Transverse colon (tissue), 4 donors: Measurements from ENCODE around the gene MAP2K5. TPM values are rescaled to one million over a fixed set of nuclear protein-coding genes. Genes with fewer than 3 reads are reported as not detected.

Source experiments
- DNase-seq: peaks from one replicate; pipeline ENCODE4 v3.0.0-alpha.2; 2019
- H3K27ac ChIP-seq, 4 donors: fragments of 200-600 bp; sonication (generic); 2 replicates each; pipeline ENCODE4 v1.5.1; 2016 to 2018; ENCODE audit warnings: inconsistent platforms in 4 of 4
- H3K27me3 ChIP-seq: fragments of 200-600 bp; sonication (generic); 2 replicates; pipeline ENCODE4 v1.5.1; 2017; ENCODE audit warnings: inconsistent platforms
- H3K36me3 ChIP-seq, 4 donors: fragments of 200-600 bp; sonication (generic); 2 replicates each; pipeline ENCODE4 v1.5.1; 2017 to 2019; ENCODE audit warnings: inconsistent platforms in 4 of 4
- H3K4me1 ChIP-seq, 4 donors: fragments of 200-600 bp; sonication (generic); 2 replicates each; pipeline ENCODE4 v1.5.1; 2017 to 2020; ENCODE audit warnings: inconsistent platforms in 4 of 4
- H3K4me3 ChIP-seq, 4 donors: fragments of 200-600 bp; sonication (generic); 1 replicate in 1 of 4; 2 replicates in 3 of 4; pipeline versions ENCODE4 v1.5.1 to v1.6.1; 2017 to 2019; ENCODE audit warnings: inconsistent platforms in 4 of 4
- H3K9me3 ChIP-seq, 2 donors: fragments of 200-600 bp; sonication (generic); 2 replicates each; pipeline ENCODE4 v1.5.1; 2017 to 2019; ENCODE audit warnings: inconsistent platforms in 2 of 2
- CTCF ChIP-seq, 5 experiments: fragments of 200-600 bp in 3 of 5; fragments of 450-650 bp in 2 of 5; sonication (generic) in 3 of 5; IDR thresholded peaks; 1 replicate in 2 of 5; 2 replicates in 3 of 5; pipeline ENCODE4 v1.5.1; 2016 to 2017; ENCODE audit warnings: antibody characterized with exemption in 5 of 5, inconsistent platforms in 3 of 5, mild to moderate bottlenecking in 2 of 5, moderate library complexity in 1 of 5
- EP300 ChIP-seq: sonication (generic); formaldehyde crosslinking; IDR thresholded peaks from one replicate; pipeline ENCODE4 v1.6.1; 2017; ENCODE audit warnings: antibody characterized with exemption, low read depth
- POLR2A ChIP-seq: fragments of 450-650 bp; IDR thresholded peaks from one replicate; pipeline ENCODE4 v1.6.1; 2016; ENCODE audit warnings: antibody characterized with exemption, mild to moderate bottlenecking, moderate library complexity
- POLR2AphosphoS5 ChIP-seq, 3 donors: sonication (generic); formaldehyde crosslinking; IDR thresholded peaks; one replicate each; pipeline ENCODE4 v1.6.1; 2016; ENCODE audit warnings: antibody characterized with exemption in 3 of 3
- WGBS, 2 donors: methylation state at CpG; one replicate each; pipeline ENCODE4 v1.1.5; 2018; ENCODE audit warnings: low coverage in 1 of 2; 5-methylcytosine and 5-hydroxymethylcytosine counted together
- in situ Hi-C, 4 donors: fragments of 200-750 bp; cut with MboI; loops; one replicate each; pipeline versions ENCODE4 v1.15.0 to v1.15.1; 2017; ENCODE audit warnings: low sequenced_read_pairs in 3 of 4, low pct_ligation_motif_present in 1 of 4, low pct_unique_long_range_greater_than_20kb in 1 of 4
- intact Hi-C: fragments of 100-400 bp; cut with DNase I; formaldehyde crosslinking; loops from one replicate; pipeline ENCODE4 v1.15.1; 2023; ENCODE audit warnings: low total_unique reads
- total RNA-seq, 4 donors: library from RNA; depleted of rRNA; stranded (reverse); fragments of >200 nt; gene quantifications; one replicate each; pipeline ENCODE4 v1.1.0, GENCODE V29; 2016

MAP2K5 gene
- total RNA-seq, 4 donors from 2014 or later: 19.8 to 320 (median 21.1) TPM

GRCh38 chr15:67832897-67833709, 290.6 kb downstream of the MAP2K5 start:
- Histone ChIP-seq H3K9me3 (no peaks in the 10 kb centered on the region), H3K4me1 (peaks cover 40 to 63% (median 52%) of the 10 kb centered on the region in 4 donors), H3K27me3 (peaks cover 82% of the 10 kb centered on the region), H3K4me3 (peak overlapping the region in 2 of 4 donors; percentile 30 to 41), H3K36me3 (no peaks in the 10 kb centered on the region), H3K27ac (no peak overlapping the region)
- in situ Hi-C loops: loop anchor here (10.0 to 25.0 kb wide), 5 partner anchors 318 to 896 kb away; no protein-coding TSS in a partner anchor
- WGBS, 2 donors: 4 to 6% methylated on average over 11 to 32 of the region's 32 CpGs
- intact Hi-C loops: loop anchor here (10.0 kb wide), 1 partner anchor 368 kb away; no protein-coding TSS in a partner anchor
- no peak for DNase-seq
- TF ChIP-seq POLR2AphosphoS5 (IDR thresholded peaks at IDR 0.05): no peak
- no peak for TF ChIP-seq EP300
- no peak for TF ChIP-seq POLR2A
- no peak for TF ChIP-seq CTCF (IDR thresholded peaks at IDR 0.05)

DNA sequence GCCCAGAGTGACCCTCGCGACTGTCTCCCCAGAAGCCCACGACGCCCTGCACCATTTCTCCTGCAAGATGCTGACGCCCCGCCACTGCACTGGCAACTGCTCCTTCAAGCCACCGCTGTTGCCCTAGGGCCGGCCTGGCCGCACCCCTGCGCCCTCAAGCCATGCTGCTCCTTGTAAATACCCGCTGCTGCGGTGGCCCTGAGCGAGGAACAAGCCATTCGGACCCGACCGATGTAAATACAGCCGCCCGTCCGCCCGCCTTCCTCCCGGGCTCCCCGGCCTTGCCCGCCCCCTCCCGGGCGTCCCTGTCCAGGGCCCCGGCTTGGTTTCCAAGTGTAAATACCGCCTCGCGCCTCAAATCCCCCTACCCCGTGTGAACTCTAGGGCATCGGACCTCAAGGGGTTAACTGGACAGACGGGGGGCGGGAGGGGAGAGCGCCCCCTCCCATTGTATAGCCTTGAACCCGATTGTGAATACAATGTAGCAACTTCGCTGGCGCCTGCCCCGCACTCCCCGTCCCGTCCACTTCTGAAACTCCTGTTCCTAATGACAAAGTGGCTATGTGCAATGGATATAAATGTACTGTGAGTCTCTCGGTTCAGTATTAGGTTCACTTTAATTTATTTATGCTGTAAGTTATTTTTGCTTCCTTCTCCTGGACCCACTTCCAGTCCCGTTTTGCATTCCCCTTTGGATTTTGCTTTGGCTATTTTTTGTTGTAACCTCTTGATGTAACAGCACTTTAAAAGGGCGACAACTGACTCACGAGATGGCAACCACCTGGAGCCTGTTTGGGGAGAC, 291.4 kb downstream of the MAP2K5 start:
- no peaks in the 10 kb centered on the region for H3K9me3 ChIP-seq
- peak overlapping the region in 3 of 4 donors; percentile 16 to 41 (median 30) for H3K4me3 ChIP-seq
- intact Hi-C loops (loop anchor here (10.0 kb wide), 1 partner anchor 369 kb away; no protein-coding TSS in a partner anchor), in situ Hi-C loops (loop anchor here (10.0 to 25.0 kb wide), 5 partner anchors 319 to 897 kb away; no protein-coding TSS in a partner anchor)
- H3K4me1 ChIP-seq: peaks cover 32 to 61% (median 50%) of the 10 kb centered on the region in 4 donors
- no peaks in the 10 kb centered on the region for H3K36me3 ChIP-seq
- no peak overlapping the region for H3K27ac ChIP-seq
- DNase-seq: peak; percentile 52
- H3K27me3 ChIP-seq: peaks cover 74% of the 10 kb centered on the region
- TF ChIP-seq POLR2A (no peak), CTCF (IDR thresholded peaks at IDR 0.05) (peak; percentile 43 to 58 (median 49))
- 3 to 5% methylated on average over 8 to 40 of the region's 44 CpGs for WGBS, 2 donors

DNA sequence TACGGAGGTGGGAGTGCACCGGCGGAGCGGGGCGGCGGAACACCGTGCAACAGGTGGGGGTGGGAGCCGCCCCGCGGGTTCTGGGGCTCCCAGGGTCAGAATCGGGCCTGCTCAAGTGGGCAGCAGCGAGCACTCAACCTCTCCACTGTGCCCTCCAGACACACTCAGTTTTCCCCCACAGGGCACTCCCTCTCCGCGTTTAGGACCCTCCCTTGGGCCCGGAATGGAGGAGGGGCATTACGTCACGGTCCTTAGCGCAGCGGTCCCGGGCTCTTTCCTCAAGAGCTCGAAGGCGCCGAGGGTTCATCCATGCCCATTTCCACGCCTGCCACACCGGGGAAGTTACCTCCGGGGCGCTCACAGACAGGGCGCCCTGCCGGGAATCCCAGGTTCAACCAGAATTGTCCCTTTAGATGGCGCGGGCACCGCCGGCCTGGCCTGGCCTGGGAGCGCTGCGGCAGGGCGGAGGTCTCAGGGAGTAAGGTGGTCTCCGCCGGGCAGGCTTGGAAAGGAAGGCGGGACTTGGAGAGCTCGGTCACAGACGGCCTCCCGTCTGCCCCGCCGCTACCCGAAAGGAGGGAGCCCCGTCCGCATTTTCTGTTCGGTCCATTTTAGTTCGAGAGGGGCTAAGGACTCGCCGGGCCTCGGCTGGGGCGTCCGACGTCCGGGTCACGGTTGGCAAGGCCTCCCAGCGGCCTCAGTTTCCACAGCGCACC, 292.2 kb downstream of the MAP2K5 start:
- TF ChIP-seq EP300 (no peak), POLR2AphosphoS5 (IDR thresholded peaks at IDR 0.05) (no peak), CTCF (IDR thresholded peaks at IDR 0.05) (no peak), POLR2A (no peak)
- H3K27me3 ChIP-seq: peaks cover 65% of the 10 kb centered on the region
- intact Hi-C loops: loop anchor here (10.0 kb wide), 1 partner anchor 370 kb away; no protein-coding TSS in a partner anchor
- peak overlapping the region; percentile 4 to 41 (median 23) for H3K4me3 ChIP-seq
- in situ Hi-C loops: loop anchor here (10.0 to 25.0 kb wide), 5 partner anchors 320 to 897 kb away; no protein-coding TSS in a partner anchor
- peak; percentile 28 for DNase-seq
- H3K36me3 ChIP-seq: no peaks in the 10 kb centered on the region
- H3K9me3 ChIP-seq: no peaks in the 10 kb centered on the region
- WGBS, 2 donors: 3% methylated on average over 49 of the region's 59 CpGs; no CpG with 5 or more reads in 1 of the 2 donors
- peaks cover 29 to 60% (median 51%) of the 10 kb centered on the region in 4 donors for H3K4me1 ChIP-seq
- no peak overlapping the region for H3K27ac ChIP-seq
